Effector memory CD4-positive, alpha-beta T cell (primary cell): Measurements from ENCODE around the gene TUB.

Experiments used
- DNase-seq, 3 donors: peaks; one replicate each; pipeline ENCODE4 v3.0.0-alpha.2; 2020
- H3K27ac ChIP-seq: 2 replicates; pipeline ENCODE4 v1.7.0; 2013; ENCODE audit warnings: mild to moderate bottlenecking, low read length, moderate library complexity; ENCODE audit not compliant: insufficient read depth, poor library complexity, severe bottlenecking
- H3K27me3 ChIP-seq: replicated peaks from 2 replicates; pipeline ENCODE4 v1.7.0; 2013; ENCODE audit warnings: mild to moderate bottlenecking, low read length; ENCODE audit not compliant: insufficient read depth, control insufficient read depth, poor library complexity, severe bottlenecking
- H3K36me3 ChIP-seq: 2 replicates; pipeline ENCODE4 v1.7.0; 2013; ENCODE audit warnings: mild to moderate bottlenecking, low read length, moderate library complexity; ENCODE audit not compliant: control insufficient read depth, insufficient read depth
- H3K4me1 ChIP-seq: 2 replicates; pipeline ENCODE4 v1.7.0; 2013; ENCODE audit warnings: low read length, mild to moderate bottlenecking; ENCODE audit not compliant: control insufficient read depth, insufficient read depth, poor library complexity, severe bottlenecking
- H3K4me3 ChIP-seq: 2 replicates; pipeline ENCODE4 v1.7.0; 2013; ENCODE audit warnings: low read length, low read depth, mild to moderate bottlenecking; ENCODE audit not compliant: insufficient read depth, poor library complexity, severe bottlenecking
- H3K9me3 ChIP-seq: 2 replicates; pipeline ENCODE4 v1.7.0; 2013; ENCODE audit warnings: mild to moderate bottlenecking, low read length, moderate library complexity; ENCODE audit not compliant: control insufficient read depth

The TUB gene

DNA sequence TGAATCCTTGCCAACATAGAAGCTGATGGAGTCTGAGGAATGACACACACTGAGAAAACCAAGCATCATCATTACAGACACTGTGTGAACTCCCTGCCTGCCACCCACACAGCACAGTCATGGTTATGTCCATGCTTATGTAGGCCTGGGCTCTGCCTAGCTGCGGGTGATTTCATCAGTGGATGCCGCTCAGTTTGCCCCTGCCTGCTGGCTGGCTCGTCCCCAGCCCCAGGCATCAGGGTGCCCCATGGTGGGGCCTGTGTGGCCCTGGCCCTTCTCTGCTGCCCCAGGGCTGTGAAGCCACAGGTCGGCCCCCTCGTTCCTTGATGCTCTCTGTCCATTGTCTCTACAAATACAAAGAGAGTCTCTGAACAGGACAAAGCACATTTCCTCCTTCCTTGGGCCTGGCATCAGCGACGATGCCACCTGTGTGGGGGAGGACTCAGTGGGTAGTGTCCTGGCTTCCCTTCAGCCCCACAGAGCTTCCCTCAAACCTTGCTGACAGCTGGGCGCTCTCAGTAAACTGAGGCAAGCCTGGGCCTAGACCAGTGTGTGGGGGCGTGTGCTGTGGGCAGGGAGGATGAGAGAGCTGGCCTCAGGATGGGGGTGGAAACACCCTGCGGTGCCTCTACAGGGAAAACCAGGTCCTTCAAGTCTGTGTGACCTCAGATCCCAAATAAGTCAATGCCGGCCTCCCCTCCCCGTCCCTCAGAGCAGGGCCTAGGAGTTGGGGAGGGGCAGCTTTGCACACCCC lies 20.0 kb upstream of the TUB start:
- DNase-seq: no peak
- H3K27me3 ChIP-seq: no peaks in the 10 kb centered on the region
- H3K9me3 ChIP-seq: no peaks in the 10 kb centered on the region
- no peaks in the 10 kb centered on the region for H3K36me3 ChIP-seq
- H3K4me1 ChIP-seq: no peaks in the 10 kb centered on the region
- no peak overlapping the region for H3K27ac ChIP-seq
- H3K4me3 ChIP-seq: no peak overlapping the region

DNA sequence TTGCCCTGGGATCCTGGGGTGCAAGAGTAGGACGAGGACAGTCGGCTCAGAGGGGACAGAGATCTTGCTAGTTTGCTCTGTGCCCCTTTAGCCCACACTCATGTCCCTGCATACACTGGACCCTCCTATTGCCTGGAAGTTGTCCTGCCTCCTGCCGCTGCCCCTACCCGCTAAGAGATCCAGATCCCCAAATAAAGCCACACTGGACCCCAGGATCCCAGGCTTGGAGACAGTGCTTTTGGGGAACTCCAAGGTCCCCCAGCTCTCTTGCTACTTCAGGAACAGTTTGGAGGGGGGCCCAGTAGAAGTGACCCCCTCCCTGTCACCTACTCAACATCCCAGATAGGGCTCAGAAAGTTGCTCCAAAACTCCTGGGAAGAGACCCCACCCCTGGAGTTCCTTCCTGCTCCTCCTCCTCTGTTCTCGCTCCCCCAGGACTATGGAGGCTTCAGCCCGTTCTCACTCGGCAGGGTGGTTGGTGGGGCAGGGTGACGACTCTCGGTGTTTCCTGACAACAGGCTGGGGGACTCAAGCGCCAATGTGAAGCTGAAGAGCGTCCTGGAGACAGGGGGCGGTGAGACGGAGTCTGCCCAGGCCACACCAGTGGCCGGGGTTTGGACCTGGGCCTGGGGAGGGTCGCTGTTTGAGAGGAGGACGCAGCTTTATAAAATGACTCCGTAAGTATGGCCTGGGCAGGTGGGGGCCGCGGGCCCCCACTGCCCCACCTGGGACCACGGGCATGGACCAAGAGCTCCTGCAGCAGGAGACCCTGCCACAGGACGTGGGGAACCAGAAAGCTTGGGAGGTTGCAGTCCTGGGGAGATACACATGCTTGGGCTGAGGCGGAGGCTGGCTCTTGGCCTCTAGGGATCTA lies 19.2 kb upstream of the TUB start:
- Histone ChIP-seq H3K9me3 (no peaks in the 10 kb centered on the region), H3K27ac (no peak overlapping the region), H3K27me3 (no peaks in the 10 kb centered on the region), H3K4me1 (no peaks in the 10 kb centered on the region), H3K36me3 (no peaks in the 10 kb centered on the region), H3K4me3 (no peak overlapping the region)
- no peak for DNase-seq

DNA sequence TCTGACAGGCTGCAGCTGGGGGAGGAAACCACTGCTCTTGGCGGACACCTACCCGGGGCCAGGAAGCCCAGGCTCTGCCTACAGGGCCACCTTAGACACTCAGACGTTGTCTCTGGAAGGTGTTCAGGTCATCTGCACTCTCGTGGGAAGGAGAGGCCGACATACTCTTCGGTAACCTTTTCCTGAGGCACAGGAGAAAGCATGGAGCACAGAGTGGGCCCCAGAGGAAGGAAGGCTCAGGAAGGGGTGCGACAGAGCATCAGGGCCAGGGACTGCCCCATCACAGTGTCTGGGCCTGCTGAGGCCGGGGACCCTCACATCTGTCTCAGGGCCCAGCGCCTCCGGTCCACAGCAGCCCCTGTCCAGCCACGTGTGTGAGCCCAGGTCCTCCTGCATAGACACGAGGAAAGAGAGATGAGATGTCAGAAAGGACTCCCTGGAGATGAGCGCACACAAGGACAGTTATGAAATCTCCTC lies 18.2 kb upstream of the TUB start:
- Histone ChIP-seq H3K27me3 (no peaks in the 10 kb centered on the region), H3K36me3 (no peaks in the 10 kb centered on the region), H3K9me3 (no peaks in the 10 kb centered on the region), H3K27ac (no peak overlapping the region), H3K4me1 (no peaks in the 10 kb centered on the region), H3K4me3 (no peak overlapping the region)
- no peak for DNase-seq

DNA sequence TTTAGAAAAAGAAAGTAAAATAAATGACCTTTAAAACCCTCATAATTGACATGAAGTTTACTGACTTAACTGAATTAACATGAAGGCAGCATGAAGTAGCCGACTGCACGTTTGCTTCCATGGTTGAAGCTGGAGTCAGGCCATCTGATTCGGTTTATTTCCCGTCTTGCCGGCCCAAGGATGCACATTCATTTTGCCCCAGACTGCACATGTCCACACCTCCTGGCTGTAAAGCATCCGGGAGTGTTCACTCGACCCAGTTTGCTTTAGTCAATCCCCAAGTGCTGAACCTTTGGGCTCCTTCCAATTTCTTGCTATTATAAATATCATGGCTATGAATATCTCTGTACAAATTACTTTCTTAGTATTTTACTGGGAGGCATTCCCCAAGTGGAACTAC lies 17.7 kb upstream of the TUB start:
- H3K36me3 ChIP-seq: no peaks in the 10 kb centered on the region
- H3K27ac ChIP-seq: no peak overlapping the region
- no peaks in the 10 kb centered on the region for H3K4me1 ChIP-seq
- no peak for DNase-seq
- H3K27me3 ChIP-seq: no peaks in the 10 kb centered on the region
- H3K9me3 ChIP-seq: no peaks in the 10 kb centered on the region
- no peak overlapping the region for H3K4me3 ChIP-seq

DNA sequence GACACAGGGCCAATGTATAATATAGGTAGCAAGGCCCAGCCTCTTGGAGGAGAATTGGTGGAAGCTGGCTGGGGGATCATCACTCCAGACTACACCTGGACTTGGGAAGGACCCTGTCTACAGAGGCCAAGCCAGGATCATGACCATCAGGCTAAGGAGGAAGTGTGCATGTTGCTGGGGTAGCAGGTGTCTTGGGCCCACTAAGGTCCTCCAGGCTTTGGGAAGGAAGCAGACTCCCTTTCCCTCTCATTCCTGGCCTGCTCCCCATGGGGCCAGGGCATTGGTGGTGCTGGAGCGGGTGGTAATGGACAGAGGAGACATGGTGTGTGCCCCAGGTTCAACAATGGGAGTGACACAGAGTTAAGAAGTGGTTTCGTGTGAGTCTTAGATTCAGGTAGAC lies 16.0 kb upstream of the TUB start:
- Histone ChIP-seq H3K9me3 (no peaks in the 10 kb centered on the region), H3K27ac (no peak overlapping the region), H3K36me3 (no peaks in the 10 kb centered on the region), H3K4me3 (no peak overlapping the region), H3K4me1 (no peaks in the 10 kb centered on the region), H3K27me3 (no peaks in the 10 kb centered on the region)
- DNase-seq: no peak

DNA sequence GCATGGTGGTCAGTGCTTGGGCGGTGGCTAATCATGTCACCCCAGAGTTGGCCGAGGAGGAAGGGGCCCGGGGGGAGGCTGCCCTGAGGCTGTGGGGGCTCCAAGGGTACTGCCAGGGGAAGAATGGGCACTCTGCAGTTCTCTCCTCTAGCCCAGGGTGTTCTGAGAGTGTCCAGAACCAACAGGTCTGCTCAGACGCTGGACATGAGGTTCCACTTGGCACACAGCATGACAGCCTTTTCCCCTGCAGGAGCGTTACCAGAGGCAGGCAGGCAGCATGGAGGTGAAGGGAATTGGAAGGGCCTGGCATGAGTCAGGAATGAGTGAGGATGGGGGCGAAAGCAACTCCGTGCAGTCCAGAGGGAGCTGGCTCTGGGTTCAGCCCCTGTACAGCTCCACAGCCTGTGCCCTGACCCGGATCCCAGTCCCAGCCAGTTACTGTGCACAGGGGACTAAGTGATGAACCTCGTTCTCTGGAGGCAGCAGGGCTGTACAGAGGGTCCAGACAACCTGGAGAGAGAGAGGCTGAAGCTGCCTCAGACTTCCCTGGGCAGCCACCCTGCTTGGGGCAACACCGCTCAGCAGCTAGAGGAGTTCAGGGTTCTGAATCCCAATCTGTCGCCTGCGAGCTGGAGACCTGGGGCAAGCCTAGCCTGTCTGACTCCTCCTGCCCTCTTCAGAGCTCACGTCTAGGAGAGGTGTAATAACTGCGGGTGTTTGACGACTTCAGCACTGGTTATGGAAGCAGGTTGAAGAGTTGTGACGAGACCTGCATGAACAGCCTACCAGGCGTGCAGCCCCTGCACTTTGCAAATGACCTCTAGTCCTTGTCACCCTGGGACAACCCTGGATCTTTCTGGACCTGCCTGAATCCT lies 14.7 kb upstream of the TUB start:
- Histone ChIP-seq H3K36me3 (no peaks in the 10 kb centered on the region), H3K4me1 (no peaks in the 10 kb centered on the region), H3K27me3 (no peaks in the 10 kb centered on the region), H3K9me3 (no peaks in the 10 kb centered on the region), H3K27ac (no peak overlapping the region), H3K4me3 (no peak overlapping the region)
- DNase-seq: no peak

DNA sequence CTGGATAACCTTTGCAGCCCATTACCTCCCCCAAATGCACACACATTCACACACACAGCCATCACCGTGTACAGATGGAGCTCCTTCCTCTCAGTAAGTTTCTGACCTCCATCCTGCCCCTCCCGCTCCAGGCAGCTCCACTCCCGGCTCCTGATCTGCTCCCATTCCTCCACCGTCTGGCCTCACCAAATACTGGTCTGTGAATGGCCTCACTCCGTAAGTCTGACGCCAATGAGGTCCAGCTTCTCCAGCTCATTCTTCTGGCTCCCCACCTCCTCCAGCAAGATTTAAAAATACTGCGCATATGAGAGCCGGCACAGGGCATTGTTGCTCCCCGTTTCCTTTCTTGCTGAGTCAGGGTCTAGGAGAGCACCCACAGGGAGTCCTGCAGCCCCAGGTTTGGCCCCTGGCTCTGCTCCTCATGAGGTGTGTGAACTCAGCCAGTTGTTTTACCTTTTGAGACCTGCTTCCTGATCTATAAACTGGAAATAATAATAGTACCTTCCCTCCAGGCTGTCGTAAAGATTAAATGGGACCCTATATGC lies 14.0 kb upstream of the TUB start:
- Histone ChIP-seq H3K27me3 (no peaks in the 10 kb centered on the region), H3K36me3 (no peaks in the 10 kb centered on the region), H3K4me3 (no peak overlapping the region), H3K4me1 (no peaks in the 10 kb centered on the region), H3K9me3 (no peaks in the 10 kb centered on the region), H3K27ac (no peak overlapping the region)
- DNase-seq: no peak

DNA sequence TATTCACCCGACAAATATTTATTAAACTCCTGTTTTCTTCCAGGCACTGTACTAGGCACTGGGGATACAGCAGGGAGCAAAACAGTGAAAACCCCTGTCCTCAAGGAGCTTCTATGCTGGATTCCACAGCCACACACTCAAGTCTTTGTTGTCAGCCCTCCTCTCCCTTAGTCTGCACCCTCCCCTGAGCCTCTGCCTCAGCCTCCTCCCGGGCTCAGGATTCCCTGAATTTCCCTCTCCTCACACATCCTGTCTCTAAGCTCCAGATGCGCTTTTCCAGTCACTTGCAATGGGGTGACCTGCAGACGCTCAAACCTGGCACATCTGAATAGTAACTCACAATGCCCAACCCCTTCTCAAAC lies 13.5 kb upstream of the TUB start:
- Histone ChIP-seq H3K27me3 (no peaks in the 10 kb centered on the region), H3K36me3 (no peaks in the 10 kb centered on the region), H3K4me1 (no peaks in the 10 kb centered on the region), H3K9me3 (no peaks in the 10 kb centered on the region), H3K27ac (no peak overlapping the region), H3K4me3 (no peak overlapping the region)
- no peak for DNase-seq

DNA sequence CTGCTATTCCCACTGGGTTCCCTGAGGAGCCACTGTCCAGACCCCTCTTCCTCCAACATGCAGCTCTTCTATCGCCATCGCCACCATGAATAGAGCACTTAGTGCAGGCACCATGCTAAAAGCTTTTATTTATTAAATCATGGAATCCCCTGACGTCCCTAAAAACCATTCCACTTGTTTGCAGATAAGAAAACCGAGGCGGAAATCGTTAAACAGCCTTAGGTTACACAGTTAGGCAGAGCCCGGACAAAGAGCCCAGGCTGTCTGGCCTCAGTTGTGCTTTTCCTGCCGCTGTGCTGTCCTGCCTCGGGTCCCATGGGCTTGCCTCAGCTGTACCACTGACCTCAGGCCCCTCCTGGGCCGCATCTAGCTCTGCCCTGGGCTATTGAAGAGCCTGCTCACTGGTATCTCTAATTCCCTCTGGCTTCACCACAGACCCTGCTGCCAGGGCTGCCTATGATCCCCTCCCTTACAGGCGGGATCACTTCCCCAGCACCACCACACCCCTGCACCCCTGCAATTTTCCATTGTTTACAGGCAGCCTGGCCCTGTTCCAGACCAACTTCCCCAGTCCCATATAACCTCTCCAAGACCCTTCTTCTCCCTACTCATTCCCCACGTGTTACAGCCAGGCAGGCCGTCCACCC lies 13.0 kb upstream of the TUB start:
- Histone ChIP-seq H3K4me1 (no peaks in the 10 kb centered on the region), H3K27me3 (no peaks in the 10 kb centered on the region), H3K9me3 (no peaks in the 10 kb centered on the region), H3K4me3 (no peak overlapping the region), H3K36me3 (no peaks in the 10 kb centered on the region), H3K27ac (no peak overlapping the region)
- DNase-seq: no peak
